GM21390 (cell line): ENCODE data around the gene XPO5.
A peak's percentile ranks its signal among the peaks of the same experiment; 100 is the strongest.
"Not testable (repeated sequence)": the region's sequence is repeated elsewhere in the genome, so short reads cannot be mapped to it uniquely, and the experiment has no call there.

Experiments
- ATAC-seq: cut with Tn5 transposase; IDR thresholded peaks from one replicate; pipeline ENCODE4 v1.9.1; 2021; ENCODE audit not compliant: unreplicated experiment

Gene XPO5

DNA sequence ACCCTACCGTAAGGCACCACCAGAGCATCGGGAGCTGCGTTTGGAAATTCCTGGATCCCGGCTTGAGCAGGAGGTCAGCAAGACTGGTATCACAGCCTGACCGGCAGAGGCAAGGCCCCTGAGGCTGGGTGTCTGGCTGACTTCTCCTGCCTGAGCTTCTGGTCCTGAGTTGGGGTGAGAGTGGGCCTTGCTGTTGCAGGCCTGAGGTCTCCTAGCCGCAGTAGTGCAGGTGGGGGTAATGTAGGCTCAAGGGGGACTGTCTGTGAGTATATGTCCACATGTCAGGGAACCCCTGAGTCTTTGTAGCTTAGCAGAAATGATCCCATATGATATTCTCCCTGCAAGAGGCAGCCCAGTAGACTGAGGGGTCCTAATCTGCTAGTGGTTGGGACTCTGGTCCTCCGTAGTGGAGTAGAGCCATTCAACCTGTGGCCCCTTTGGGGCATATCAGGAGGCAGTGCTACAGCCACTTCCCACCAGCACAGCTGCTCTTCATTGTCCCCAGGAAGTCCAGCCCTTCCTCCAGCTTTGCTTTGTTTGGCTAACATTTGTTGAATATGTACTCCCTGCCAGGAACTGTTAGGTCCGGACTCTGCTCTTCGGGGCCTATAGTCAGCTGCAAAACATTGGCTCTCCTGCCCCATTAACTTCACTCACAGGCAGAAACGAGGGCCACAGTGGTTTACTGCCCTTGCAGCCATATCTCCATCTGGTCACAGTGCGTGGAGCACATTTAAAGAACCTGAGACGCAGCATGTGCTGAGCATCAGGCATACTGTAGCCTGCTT is 76.6 kb downstream of the XPO5 start:
- no peak for ATAC-seq

DNA sequence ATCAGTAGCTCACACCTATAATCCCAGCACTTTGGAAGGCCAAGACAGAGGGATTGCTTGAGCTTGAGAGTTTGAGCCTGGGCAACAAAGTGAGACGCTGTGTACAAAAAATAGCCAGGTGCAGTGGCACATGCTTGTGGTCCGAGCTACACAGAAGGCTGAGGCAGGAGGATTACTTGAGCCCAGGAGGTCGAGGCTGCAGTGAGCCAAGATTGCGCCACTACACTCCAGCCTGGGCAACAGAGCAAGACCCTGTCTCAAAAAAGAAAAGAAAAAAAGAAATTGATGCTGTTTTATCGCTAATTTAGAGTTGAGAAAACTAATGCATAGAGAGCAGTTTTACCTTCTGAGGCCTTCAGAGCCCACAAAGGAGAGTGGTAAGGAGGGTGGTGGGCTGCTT is 77.5 kb downstream of the XPO5 start:
- ATAC-seq: not testable (repeated sequence)

DNA sequence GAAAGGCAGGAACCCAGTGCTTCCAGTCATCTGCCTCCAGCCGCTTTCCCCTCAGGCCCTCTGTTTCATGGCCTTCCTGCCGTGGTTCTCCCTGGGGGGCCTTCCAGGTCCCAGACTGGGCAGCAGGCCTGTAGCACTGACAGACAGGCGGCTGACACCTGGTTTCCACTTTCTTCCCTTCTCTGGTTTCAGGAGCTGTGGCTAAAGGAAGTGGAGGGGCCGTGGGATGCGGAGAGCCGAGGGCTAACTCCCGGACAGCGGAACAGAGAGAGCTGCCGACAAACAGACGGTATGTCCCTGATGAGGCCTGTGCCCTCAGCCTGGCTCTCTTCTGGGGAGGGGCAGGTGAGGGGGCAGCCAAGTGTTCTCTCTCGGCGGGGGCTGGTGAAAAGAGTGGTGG is 78.1 kb downstream of the XPO5 start:
- no peak for ATAC-seq

GRCh38 chr6:43497129-43497396 is 78.8 kb downstream of the XPO5 start:
- ATAC-seq: no peak

- no peak for ATAC-seq
Observed at GRCh38 chr6:43496370-43497128, 79.3 kb downstream of the XPO5 start.

DNA sequence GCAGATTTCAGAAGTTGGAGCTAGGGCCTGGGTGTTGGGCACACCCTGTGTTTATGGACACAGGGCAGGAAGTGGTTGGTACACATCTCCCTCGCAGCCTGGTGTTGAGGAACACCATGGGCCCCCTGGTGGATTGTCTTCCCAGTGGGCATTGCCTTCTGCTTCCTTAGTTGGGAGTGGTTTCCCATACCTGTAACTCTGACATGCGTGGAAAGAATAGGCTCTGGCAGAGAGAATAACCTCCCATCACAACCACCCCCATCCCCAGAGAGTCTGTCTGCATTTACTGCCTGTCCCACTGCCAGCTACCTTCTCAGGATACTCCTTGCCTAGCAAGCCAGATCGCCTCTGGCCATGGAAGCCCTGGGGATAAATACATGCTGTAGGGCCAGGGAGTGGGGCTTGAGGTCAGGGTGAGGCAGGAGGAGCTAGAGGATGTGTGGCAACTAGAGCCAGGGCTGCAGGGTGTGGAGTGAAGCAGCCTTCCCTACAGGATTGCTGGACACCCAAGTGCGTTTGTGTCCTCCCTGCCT is 80.4 kb downstream of the XPO5 start:
- no peak for ATAC-seq

DNA sequence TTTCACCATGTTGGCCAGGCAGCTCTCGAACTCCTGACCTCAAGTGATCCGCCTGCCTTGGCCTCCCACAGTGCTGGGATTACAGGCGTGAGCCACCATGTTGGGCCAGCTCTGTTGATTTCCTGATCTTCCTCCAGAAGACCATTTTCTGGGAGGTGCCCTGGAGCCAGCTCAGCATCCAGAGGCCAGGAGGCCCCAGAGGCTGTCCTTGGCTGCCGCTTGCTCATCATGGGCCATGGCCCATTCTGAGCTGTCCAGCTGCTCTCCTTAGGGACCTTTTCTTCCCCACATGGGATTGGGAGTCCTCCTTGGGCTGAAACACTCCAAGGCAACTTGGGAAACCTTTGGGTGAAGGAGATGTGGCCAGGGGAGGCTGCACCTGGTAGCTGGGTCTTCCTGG is 81.1 kb downstream of the XPO5 start:
- no peak for ATAC-seq

DNA sequence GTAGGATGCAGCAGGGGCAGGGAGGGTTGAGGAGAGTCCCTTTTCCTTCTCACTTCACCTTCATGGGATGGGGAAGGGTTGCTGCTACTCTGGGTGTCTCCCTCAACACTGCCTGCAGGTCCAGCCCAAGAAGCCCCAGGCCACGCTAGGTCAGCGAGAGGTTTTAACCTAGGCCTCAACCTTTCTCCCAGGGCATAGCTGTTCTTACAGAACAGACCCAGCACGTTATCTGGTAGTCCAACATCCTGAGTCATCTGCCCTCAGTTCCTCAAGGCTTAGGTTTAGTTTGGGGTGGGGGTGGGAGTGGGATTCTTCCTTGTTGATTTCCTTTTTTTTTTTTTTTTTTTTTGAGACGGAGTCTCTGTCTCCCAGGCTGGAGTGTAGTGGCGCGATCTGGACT is 81.5 kb downstream of the XPO5 start:
- ATAC-seq: no peak

DNA sequence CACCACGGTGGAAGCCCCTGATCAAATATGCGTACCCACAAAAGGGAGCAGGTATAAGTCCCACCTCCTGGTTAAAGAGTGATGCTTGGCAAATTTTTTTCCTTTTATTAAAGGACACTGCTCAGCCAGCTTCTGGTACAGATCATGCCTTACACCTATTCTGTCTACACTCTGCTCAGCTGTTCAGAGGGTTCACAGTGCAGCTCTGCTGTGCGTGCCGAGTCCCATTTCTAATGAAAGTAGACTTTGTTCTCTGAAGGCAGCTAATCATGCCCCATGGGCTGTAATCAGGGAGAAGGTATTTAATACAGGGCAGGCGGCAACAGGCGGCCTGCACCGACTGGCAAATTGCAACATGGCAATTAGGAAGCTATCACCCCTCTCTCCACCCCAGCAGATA is 82.0 kb downstream of the XPO5 start:
- ATAC-seq: no peak

- ATAC-seq: no peak
Observed at GRCh38 chr6:43493230-43493629, 82.6 kb downstream of the XPO5 start.

GRCh38 chr6:43492673-43493072 is 83.2 kb downstream of the XPO5 start:
- no peak for ATAC-seq

- ATAC-seq: no peak
Observed at GRCh38 chr6:43491750-43492661, 83.8 kb downstream of the XPO5 start.

- no peak for ATAC-seq
Observed at GRCh38 chr6:43490523-43490939, 85.3 kb downstream of the XPO5 start.

DNA sequence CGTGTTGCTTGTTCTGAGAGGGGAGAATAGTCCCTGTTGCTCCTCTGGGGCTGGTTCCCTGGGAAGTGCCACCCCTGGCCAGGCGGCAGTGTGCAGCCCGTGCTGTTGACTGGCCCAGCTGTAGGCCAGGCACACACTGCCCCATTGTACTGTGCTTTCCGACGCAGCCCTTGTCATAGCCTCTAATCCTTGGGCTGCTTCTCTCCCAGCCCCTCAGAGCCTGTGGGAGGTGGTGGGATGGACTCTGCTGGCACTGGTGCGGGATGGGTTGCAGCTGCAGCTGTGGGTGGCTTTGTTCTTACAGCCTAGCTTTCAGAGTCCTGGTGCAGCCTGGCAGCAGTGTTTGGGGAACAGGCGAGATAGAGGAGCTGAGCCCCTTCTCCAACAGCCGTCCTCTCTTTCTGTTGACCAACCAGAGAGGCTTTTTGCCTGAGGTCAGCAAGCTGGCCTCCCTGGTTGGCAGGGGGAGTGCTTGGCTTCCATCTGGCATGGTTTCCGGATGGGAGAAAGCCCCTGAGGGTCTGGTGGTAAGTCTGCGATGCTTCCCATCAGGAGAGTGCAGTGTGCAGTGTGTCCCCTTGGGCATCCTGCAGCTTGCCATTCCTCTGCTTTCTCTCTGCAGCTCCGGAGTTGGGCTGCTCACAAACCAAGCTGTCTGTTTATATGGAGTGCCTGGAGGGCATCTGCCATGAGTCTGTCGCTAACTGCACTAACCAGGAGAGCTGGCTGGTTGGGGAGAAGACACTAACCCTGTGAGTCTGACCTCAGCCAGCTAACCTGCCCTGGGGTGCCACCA is 86.4 kb downstream of the XPO5 start:
- no peak for ATAC-seq

DNA sequence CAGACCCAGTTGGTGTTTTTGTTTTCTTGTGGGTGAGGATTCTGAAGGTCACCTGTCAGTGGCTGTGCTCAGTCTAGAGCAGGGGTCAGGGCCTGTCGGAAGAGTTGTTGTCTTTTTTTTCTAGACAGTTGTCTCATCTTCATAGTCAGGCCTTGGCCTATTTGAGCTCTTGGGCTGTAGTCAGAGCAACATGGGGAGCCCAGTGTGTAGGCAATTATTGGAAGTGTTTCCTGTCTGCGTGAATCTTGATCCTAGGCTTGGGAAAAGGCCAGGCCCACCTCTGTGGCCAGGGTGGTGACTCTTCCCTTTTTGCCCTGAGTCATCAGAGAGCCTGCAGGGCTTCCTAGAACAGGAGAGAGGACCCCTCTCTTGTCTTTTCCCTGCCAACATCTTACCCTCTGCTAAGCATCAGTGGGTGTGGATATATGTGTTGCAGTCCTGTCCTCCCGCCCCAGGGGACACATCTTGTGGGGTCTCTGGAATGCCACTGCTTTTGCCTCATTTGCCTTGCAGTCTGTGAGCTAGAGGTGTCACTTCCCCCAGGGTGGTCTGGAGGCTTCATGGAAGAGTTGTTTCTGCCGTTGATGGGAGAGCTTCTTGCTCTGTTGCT is 87.1 kb downstream of the XPO5 start:
- no peak for ATAC-seq

DNA sequence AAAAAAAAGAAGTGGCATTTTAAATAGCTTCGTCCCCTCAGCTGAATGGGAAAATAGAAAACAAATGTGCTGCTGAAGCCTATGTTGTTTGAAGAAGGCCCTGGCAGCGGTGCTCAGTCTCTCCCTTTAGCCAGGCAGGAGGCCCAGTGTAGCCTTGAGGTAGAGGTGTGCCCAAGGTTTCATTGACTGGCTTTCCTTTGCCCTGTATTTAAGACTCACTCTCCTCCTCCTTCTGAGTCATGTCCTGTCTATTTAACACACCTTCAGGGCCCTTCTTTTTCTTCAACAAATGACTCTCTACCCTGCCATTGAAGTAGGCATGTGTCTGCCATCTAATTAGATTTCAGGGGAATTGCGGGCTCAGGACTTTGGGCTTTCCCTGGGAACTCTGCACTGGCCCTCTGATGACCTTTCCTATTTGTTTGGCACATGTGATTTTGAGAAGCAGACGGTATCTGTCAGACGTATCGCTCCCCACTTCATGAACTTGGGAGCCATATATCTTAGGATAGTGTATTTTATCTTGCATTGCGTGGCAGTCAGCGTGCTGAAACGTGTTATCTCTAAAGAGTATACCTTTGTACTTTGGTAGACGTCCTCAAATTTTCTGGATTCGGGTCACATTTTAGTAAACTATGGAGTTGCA is 94.1 kb downstream of the XPO5 start:
- ATAC-seq: no peak

- no peak for ATAC-seq
Observed at GRCh38 chr6:43481075-43481474, 94.8 kb downstream of the XPO5 start.

- ATAC-seq: no peak
Observed at GRCh38 chr6:43478008-43478372, 97.8 kb downstream of the XPO5 start.

GRCh38 chr6:43477235-43478007 is 98.4 kb downstream of the XPO5 start, which contains the start of gene TJAP1:
TSS of gene TJAP1 (plus strand) at chr6:43477570. CDS start at chr6:43499002, 21,432 bp downstream.
- peak; percentile 97 for ATAC-seq
